HG02884 (cell line): ENCODE measurements around the gene LDLRAP1.

ENCODE experiments used
- ATAC-seq: cut with Tn5 transposase; IDR thresholded peaks from one replicate; pipeline ENCODE4 v1.9.1; 2021; ENCODE audit warnings: mild to moderate bottlenecking, moderate library complexity; ENCODE audit not compliant: unreplicated experiment

LDLRAP1 gene

DNA sequence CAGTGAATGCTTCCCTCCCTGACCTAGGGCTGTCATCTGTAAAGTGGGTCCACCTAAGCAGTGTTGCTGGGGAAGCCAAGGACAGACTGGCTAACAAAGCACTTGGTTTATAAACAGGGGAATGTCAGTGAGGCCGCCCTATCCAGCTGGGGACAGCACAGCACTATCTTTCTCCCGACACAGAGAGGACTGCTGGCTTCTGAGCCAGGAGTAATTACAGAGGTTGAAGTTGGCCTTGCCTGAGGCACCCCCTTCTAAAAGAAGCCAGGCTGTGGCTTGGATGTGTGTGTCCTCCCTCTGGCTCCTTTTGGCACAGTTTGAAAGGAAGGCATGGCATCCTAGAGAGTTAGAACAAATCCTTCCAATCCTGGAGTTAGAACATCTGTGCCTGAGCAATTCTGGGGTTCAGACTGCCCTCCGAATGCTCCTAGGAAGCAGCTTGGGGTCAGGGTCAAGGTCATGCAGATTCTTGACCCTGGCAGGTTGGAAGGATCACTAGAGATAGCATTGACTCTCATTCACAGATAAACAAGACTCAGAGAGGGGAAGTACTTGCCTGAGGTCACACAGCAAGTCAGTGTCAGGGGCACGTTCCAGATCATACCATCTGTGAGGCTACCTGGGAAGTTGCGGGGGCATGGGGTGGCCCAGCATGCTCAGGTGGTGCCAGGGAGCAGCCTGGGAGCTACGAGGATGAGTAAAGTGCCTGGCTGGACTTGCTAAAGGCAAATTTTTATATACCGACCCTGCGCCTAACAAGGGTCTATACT, 1.3 kb upstream of the LDLRAP1 start:
- no peak for ATAC-seq

- no peak for ATAC-seq
Measured at GRCh38 chr1:25543005-25543424, 391 bp upstream of the LDLRAP1 start.

DNA sequence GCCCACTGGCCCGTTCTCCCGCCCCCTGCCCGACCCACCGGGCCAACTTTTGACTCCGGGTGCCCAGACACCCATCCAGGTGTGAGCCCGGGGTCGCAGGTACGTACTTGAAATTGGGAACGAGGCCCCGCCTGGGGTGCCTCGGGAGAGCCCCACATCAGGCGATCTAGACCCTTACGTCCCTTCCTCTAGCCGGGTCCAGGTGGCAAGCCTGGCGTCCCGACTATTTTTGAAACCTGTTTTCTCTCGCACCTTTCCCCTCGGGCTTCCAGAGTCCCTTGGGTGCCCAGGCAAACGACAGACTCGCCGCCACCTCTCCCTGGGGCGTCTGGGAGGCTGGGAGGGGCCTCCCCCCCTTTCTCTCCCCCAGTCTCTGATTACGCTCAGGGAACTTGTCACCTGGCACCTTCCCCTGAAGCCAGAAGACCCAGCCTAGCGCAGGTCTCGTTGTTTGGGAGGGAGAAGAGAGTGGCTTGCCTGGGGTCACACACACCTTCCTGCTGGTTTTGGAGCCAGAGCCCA, 898 bp downstream of the LDLRAP1 start:
- ATAC-seq, result no peak

GRCh38 chr1:25544819-25545218, 1.4 kb downstream of the LDLRAP1 start:
- no peak for ATAC-seq

DNA sequence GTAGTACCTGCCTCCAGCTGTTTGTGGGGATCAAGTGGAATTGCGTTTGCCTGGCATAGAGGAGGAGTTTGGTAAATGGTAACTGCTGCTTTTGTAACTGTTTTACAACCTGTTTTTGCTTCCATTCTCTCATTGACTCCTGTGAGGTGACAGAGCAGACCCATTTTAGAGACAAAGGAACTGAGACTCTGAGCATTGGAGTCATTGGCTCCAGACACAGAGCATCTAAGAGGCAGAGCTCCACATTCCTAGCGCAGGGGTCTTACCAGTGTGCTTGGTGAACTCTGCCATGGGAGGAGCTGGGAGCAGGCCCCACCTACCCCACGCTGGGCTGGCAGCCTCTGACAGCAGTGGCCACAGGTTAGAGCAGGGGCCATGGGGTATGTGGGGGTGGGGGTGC, 2.4 kb downstream of the LDLRAP1 start:
- no peak for ATAC-seq

GRCh38 chr1:25546193-25546592, 2.8 kb downstream of the LDLRAP1 start:
- no peak for ATAC-seq

- ATAC-seq, result no peak
Measured at GRCh38 chr1:25548601-25549000, 5.2 kb downstream of the LDLRAP1 start.

GRCh38 chr1:25549273-25550154, 6.1 kb downstream of the LDLRAP1 start:
- ATAC-seq, result peak; percentile 91

GRCh38 chr1:25550155-25550506, 6.7 kb downstream of the LDLRAP1 start:
- ATAC-seq, result no peak

- ATAC-seq, result no peak
Measured at GRCh38 chr1:25550683-25551310, 7.4 kb downstream of the LDLRAP1 start.

DNA sequence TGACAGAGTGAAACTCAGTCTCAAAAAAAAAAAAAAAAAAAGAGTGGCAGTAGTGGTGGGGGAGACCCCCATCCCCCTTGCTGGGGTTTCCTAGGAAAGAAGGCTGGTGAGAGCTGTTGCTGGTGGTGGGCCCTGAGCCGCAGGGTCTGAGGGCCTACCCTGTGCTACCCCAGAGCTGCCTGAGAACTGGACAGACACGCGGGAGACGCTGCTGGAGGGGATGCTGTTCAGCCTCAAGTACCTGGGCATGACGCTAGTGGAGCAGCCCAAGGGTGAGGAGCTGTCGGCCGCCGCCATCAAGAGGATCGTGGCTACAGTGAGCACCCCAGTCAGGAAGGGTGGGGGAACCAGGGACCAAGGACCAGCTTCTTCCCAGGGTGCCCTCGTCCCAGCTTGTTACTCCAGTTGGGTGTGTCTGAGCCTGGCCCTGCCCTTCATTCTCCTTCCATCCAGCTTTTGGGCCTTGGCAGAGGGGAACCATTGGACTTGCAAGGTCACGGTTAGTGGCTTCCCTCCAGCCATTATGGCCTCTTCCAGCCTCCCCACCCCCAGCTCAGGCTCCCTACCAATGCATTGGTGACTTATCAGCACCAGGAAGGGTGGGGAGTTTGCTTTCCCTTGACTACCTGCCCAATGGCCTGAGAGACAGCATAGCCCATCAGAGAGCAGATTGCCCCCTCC, 10.5 kb downstream of the LDLRAP1 start:
- no peak for ATAC-seq

DNA sequence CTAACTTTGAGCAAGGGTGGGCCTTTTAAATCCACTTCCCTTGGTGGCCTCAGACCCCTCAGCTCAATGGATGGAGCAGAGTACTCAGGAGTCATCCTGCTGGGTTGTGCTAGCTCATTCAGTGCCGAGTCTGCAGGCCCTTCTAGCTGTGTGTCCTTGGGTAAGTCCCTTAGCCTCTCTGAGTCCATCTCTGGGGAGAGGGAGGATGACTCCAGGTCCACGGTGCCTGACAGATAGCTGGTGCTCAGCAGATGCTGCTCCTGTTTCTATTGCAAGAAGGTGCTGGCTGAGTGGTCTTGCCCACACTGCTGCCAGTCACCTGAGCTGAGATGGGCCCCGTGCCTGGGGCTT, 11.0 kb downstream of the LDLRAP1 start:
- ATAC-seq, result no peak

GRCh38 chr1:25554886-25555752, 11.7 kb downstream of the LDLRAP1 start:
- ATAC-seq, result no peak

DNA sequence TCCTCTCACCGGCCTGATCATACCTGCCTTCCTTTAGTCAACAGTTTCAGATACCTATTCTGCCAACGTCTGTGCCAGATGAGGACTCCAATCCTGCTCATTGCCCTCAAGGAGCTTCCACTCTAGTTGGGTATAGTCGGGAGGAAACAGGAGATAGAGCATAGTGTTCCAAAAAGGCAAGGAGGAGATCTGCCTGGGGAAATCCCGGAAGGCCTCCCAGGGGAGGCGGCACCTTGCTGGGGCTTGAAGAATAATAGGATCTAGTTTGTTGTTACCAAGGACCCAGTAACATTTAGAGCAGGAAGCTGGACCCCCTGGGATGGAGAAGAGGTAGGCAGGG, 12.3 kb downstream of the LDLRAP1 start:
- ATAC-seq, result no peak

DNA sequence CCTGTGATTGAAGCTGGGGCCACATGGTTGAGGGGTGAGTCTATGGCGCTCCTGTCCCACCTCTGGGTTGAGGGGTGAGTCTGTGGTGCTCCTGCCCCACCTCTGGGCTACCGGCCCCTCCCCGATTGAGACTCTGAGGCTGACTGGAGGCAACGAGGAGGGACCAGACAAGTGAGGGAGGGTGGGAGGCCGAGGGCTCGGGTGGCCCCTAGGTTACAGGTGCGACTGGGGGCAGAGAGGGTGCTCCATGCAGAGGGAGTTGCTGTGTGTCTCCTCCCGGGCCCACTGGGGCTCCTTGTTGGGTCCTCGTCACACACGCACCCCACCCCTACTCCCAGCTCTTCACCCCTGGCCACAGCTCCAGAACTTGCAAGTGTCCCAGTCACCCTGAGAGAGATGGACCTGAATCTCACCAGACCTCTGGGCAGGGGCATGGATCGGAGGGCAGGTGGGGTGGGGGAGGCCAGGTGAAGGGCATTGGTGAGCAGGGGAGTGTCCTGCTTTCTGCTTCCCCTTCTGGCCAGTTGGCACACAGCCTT, 12.8 kb downstream of the LDLRAP1 start:
- ATAC-seq, result no peak

- no peak for ATAC-seq
Measured at GRCh38 chr1:25556791-25557476, 13.5 kb downstream of the LDLRAP1 start.

DNA sequence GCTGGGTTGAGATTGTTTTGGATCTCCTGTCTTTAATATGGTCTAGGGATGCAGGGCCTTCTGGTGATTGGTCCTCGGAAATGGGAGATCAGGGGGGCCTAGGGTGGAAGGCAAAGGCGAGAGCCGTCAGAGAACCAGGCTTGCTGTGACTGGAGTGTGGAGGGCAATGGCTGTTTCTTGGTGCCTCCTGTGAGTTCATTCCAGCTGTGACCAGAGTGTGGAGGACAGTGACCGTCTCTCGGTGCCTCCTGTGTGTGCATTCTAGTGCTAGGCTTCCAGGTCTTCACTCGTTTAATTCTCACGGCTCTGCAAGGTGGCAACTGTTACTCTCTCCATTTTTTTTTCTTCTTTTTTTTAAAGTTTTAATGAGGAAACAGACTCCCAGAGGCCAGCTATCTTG, 14.1 kb downstream of the LDLRAP1 start:
- no peak for ATAC-seq

GRCh38 chr1:25559031-25559430, 15.6 kb downstream of the LDLRAP1 start:
- ATAC-seq, result no peak

- ATAC-seq, result no peak
Measured at GRCh38 chr1:25560001-25560400, 16.6 kb downstream of the LDLRAP1 start.
